Measurements from ENCODE around the gene GREB1. TPM values are rescaled to one million over a fixed set of nuclear protein-coding genes. Genes with fewer than 3 reads are reported as not detected.

Gene GREB1
- total and polyA plus RNA-seq, 4 donors = 12.8 to 36.6 (median 19.3) TPM

GRCh38 chr2:11535899-11536344, 2.1 kb downstream of the GREB1 start:
- H3K27ac ChIP-seq (ENCODE audit: low read depth, low read length) = no peak overlapping the region
- H3K27me3 ChIP-seq (ENCODE audit: control insufficient read depth, insufficient read depth, low read length) = no peaks in the 10 kb centered on the region
- H3K9me3 ChIP-seq (ENCODE audit: control insufficient read depth, insufficient read depth, low read length) = no peaks in the 10 kb centered on the region
- WGBS (ENCODE audit: insufficient coverage) = 71% methylated on average over 6 of the region's 7 CpGs
- no peak overlapping the region for H3K4me3 ChIP-seq (ENCODE audit: low read depth, low read length)
- H3K4me1 ChIP-seq (ENCODE audit: control insufficient read depth, insufficient read depth, low read length) = peaks cover 17% of the 10 kb centered on the region
- H3K36me3 ChIP-seq (ENCODE audit: control insufficient read depth, insufficient read depth, low read length) = no peaks in the 10 kb centered on the region
- DNase-seq (ENCODE audit: low read depth in 4 of 6, low spot score in 6 of 6) = no peak

GRCh38 chr2:11537951-11538350, 4.1 kb downstream of the GREB1 start:
- H3K36me3 ChIP-seq (ENCODE audit: control insufficient read depth, insufficient read depth, low read length) = no peaks in the 10 kb centered on the region
- peaks cover 28% of the 10 kb centered on the region for H3K4me1 ChIP-seq (ENCODE audit: control insufficient read depth, insufficient read depth, low read length)
- WGBS (ENCODE audit: insufficient coverage) = 91% methylated on average over 8 of the region's 13 CpGs
- no peaks in the 10 kb centered on the region for H3K9me3 ChIP-seq (ENCODE audit: control insufficient read depth, insufficient read depth, low read length)
- no peak for DNase-seq (ENCODE audit: low read depth in 4 of 6, low spot score in 6 of 6)
- no peak overlapping the region for H3K27ac ChIP-seq (ENCODE audit: low read depth, low read length)
- H3K27me3 ChIP-seq (ENCODE audit: control insufficient read depth, insufficient read depth, low read length) = no peaks in the 10 kb centered on the region
- no peak overlapping the region for H3K4me3 ChIP-seq (ENCODE audit: low read depth, low read length)

GRCh38 chr2:11539317-11540147, 5.7 kb downstream of the GREB1 start:
- Histone ChIP-seq H3K4me3 (ENCODE audit: low read depth, low read length) (no peak overlapping the region), H3K27ac (ENCODE audit: low read depth, low read length) (peak overlapping the region; percentile 30)

GRCh38 chr2:11540148-11540995, 6.5 kb downstream of the GREB1 start:
- Histone ChIP-seq H3K4me1 (ENCODE audit: control insufficient read depth, insufficient read depth, low read length) (peaks cover 28% of the 10 kb centered on the region), H3K27me3 (ENCODE audit: control insufficient read depth, insufficient read depth, low read length) (no peaks in the 10 kb centered on the region), H3K4me3 (ENCODE audit: low read depth, low read length) (no peak overlapping the region), H3K9me3 (ENCODE audit: control insufficient read depth, insufficient read depth, low read length) (no peaks in the 10 kb centered on the region), H3K27ac (ENCODE audit: low read depth, low read length) (peak overlapping the region; percentile 30), H3K36me3 (ENCODE audit: control insufficient read depth, insufficient read depth, low read length) (no peaks in the 10 kb centered on the region)
- peak in 4 of 6 donors; percentile 22 to 72 (median 46) for DNase-seq (ENCODE audit: low read depth in 4 of 6, low spot score in 6 of 6)
- WGBS (ENCODE audit: insufficient coverage) = 42% methylated on average over 5 of the region's 12 CpGs

More at GRCh38 chr2:11539317-11540147, 5.7 kb downstream of the GREB1 start:
- H3K27me3 ChIP-seq (ENCODE audit: control insufficient read depth, insufficient read depth, low read length) = no peaks in the 10 kb centered on the region
- H3K9me3 ChIP-seq (ENCODE audit: control insufficient read depth, insufficient read depth, low read length) = no peaks in the 10 kb centered on the region
- DNase-seq (ENCODE audit: low read depth in 4 of 6, low spot score in 6 of 6) = peak in 1 of 6 donors; percentile 56
- WGBS (ENCODE audit: insufficient coverage) = 40% methylated on average over 12 of the region's 18 CpGs
- no peaks in the 10 kb centered on the region for H3K36me3 ChIP-seq (ENCODE audit: control insufficient read depth, insufficient read depth, low read length)
- peaks cover 28% of the 10 kb centered on the region for H3K4me1 ChIP-seq (ENCODE audit: control insufficient read depth, insufficient read depth, low read length)

GRCh38 chr2:11540996-11541692, 7.3 kb downstream of the GREB1 start:
- no peak for DNase-seq (ENCODE audit: low read depth in 4 of 6, low spot score in 6 of 6)
- no peaks in the 10 kb centered on the region for H3K9me3 ChIP-seq (ENCODE audit: control insufficient read depth, insufficient read depth, low read length)
- H3K36me3 ChIP-seq (ENCODE audit: control insufficient read depth, insufficient read depth, low read length) = no peaks in the 10 kb centered on the region
- H3K27ac ChIP-seq (ENCODE audit: low read depth, low read length) = no peak overlapping the region
- H3K4me1 ChIP-seq (ENCODE audit: control insufficient read depth, insufficient read depth, low read length) = peaks cover 28% of the 10 kb centered on the region
- no peak overlapping the region for H3K4me3 ChIP-seq (ENCODE audit: low read depth, low read length)
- WGBS (ENCODE audit: insufficient coverage) = 91% methylated on average over 7 of the region's 11 CpGs
- H3K27me3 ChIP-seq (ENCODE audit: control insufficient read depth, insufficient read depth, low read length) = no peaks in the 10 kb centered on the region

GRCh38 chr2:11541693-11542274, 7.9 kb downstream of the GREB1 start:
- no peak overlapping the region for H3K27ac ChIP-seq (ENCODE audit: low read depth, low read length)
- H3K27me3 ChIP-seq (ENCODE audit: control insufficient read depth, insufficient read depth, low read length) = no peaks in the 10 kb centered on the region
- H3K4me1 ChIP-seq (ENCODE audit: control insufficient read depth, insufficient read depth, low read length) = peaks cover 28% of the 10 kb centered on the region
- H3K36me3 ChIP-seq (ENCODE audit: control insufficient read depth, insufficient read depth, low read length) = no peaks in the 10 kb centered on the region
- DNase-seq (ENCODE audit: low read depth in 4 of 6, low spot score in 6 of 6) = no peak
- no peak overlapping the region for H3K4me3 ChIP-seq (ENCODE audit: low read depth, low read length)
- no peaks in the 10 kb centered on the region for H3K9me3 ChIP-seq (ENCODE audit: control insufficient read depth, insufficient read depth, low read length)
- 62% methylated on average over 7 of the region's 8 CpGs for WGBS (ENCODE audit: insufficient coverage)

- H3K36me3 ChIP-seq (ENCODE audit: control insufficient read depth, insufficient read depth, low read length) = no peaks in the 10 kb centered on the region
- H3K4me3 ChIP-seq (ENCODE audit: low read depth, low read length) = no peak overlapping the region
- no peak overlapping the region for H3K27ac ChIP-seq (ENCODE audit: low read depth, low read length)
Measured at GRCh38 chr2:11542275-11542819, 8.5 kb downstream of the GREB1 start.

GRCh38 chr2:11543337-11544216, 9.7 kb downstream of the GREB1 start:
- Histone ChIP-seq H3K27ac (ENCODE audit: low read depth, low read length) (no peak overlapping the region), H3K4me1 (ENCODE audit: control insufficient read depth, insufficient read depth, low read length) (peaks cover 28% of the 10 kb centered on the region), H3K36me3 (ENCODE audit: control insufficient read depth, insufficient read depth, low read length) (no peaks in the 10 kb centered on the region), H3K4me3 (ENCODE audit: low read depth, low read length) (no peak overlapping the region), H3K27me3 (ENCODE audit: control insufficient read depth, insufficient read depth, low read length) (no peaks in the 10 kb centered on the region), H3K9me3 (ENCODE audit: control insufficient read depth, insufficient read depth, low read length) (no peaks in the 10 kb centered on the region)
- 86% methylated on average over 9 of the region's 11 CpGs for WGBS (ENCODE audit: insufficient coverage)
- no peak for DNase-seq (ENCODE audit: low read depth in 4 of 6, low spot score in 6 of 6)

More at GRCh38 chr2:11542275-11542819, 8.5 kb downstream of the GREB1 start:
- Histone ChIP-seq H3K9me3 (ENCODE audit: control insufficient read depth, insufficient read depth, low read length) (no peaks in the 10 kb centered on the region), H3K4me1 (ENCODE audit: control insufficient read depth, insufficient read depth, low read length) (peaks cover 28% of the 10 kb centered on the region), H3K27me3 (ENCODE audit: control insufficient read depth, insufficient read depth, low read length) (no peaks in the 10 kb centered on the region)
- DNase-seq (ENCODE audit: low read depth in 4 of 6, low spot score in 6 of 6) = no peak
- WGBS (ENCODE audit: insufficient coverage) = 41% methylated on average over 6 of the region's 11 CpGs

Data from spinal cord (tissue), 10 donors.